Breast epithelium (tissue), 3 donors: ENCODE results near the gene DNASE1L1.

Experiments used
- POLR2A ChIP-seq: fragments of 450-650 bp; IDR thresholded peaks from one replicate; pipeline ENCODE4 v1.6.1; 2016; ENCODE audit warnings: antibody characterized with exemption, mild to moderate bottlenecking, moderate library complexity
- POLR2AphosphoS5 ChIP-seq, 3 donors: sonication (generic); formaldehyde crosslinking; IDR thresholded peaks; one replicate each; pipeline ENCODE4 v1.6.1; 2017; ENCODE audit warnings: antibody characterized with exemption in 3 of 3
- TF ChIP-seq, protein P1 (sequence below), 3 donors: fragments of 450-650 bp; IDR thresholded peaks; one replicate each; pipeline ENCODE4 v1.5.1; 2016 to 2017; ENCODE audit warnings: antibody characterized with exemption in 3 of 3, mild to moderate bottlenecking in 3 of 3, moderate library complexity in 3 of 3

DNA sequence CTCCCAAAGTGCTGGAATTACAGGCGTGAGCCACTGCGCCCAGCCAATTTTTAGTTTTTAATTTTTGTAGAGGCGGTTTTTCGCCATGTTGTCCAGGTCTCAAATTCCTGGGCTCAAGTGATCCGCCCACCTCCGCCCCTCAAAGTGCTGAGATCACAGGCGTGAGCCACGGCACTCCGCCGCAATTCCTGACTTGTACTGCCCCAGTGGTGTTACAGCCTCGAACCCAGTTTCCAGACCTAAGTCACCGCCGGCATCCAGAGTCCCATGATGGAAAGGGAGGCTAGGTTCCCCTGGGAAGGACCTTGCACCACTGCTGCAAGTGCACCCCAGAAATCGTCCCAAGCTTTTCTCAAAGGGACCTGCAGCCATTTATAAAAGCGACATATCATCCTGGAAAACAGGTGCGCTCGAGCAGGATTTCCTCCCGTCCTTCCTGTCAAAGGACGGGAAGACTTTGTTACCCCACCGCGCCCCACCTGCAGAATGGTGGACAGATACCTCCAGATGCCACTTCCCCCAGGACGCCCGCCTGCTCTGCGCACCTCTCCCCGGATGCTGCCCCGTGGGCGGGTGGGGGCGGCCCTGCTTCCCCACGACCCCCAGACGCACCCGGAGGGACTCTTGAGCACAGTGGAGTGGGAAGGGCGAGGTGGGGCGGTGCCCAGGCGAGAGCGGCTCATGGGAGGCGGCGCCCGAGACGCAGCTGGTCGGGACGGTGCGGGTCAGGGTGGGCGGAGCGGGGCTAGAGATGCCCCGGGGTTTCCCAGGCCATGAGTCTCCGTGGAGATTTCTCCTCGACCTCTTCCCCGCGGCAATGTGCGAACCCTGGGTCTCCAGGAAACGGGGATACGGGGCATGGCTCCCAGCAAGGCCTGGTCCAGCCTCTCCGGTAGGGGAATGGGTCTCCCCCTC lies 11.8 kb downstream of the DNASE1L1 start:
- TF ChIP-seq, protein P1, sequence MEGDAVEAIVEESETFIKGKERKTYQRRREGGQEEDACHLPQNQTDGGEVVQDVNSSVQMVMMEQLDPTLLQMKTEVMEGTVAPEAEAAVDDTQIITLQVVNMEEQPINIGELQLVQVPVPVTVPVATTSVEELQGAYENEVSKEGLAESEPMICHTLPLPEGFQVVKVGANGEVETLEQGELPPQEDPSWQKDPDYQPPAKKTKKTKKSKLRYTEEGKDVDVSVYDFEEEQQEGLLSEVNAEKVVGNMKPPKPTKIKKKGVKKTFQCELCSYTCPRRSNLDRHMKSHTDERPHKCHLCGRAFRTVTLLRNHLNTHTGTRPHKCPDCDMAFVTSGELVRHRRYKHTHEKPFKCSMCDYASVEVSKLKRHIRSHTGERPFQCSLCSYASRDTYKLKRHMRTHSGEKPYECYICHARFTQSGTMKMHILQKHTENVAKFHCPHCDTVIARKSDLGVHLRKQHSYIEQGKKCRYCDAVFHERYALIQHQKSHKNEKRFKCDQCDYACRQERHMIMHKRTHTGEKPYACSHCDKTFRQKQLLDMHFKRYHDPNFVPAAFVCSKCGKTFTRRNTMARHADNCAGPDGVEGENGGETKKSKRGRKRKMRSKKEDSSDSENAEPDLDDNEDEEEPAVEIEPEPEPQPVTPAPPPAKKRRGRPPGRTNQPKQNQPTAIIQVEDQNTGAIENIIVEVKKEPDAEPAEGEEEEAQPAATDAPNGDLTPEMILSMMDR (IDR thresholded peaks at IDR 0.05): no peak
- no peak for TF ChIP-seq POLR2AphosphoS5 (IDR thresholded peaks at IDR 0.05)
- TF ChIP-seq POLR2A: no peak
